NCI-H187 (cell line): ENCODE results near the gene NIT1.
A peak's percentile ranks its signal among the peaks of the same experiment; 100 is the strongest.

Source experiments
- DNase-seq, 2 experiments: peaks; one replicate each; lab custom pipeline; 2025; lab: John Stamatoyannopoulos, UW

The NIT1 gene, protein sequence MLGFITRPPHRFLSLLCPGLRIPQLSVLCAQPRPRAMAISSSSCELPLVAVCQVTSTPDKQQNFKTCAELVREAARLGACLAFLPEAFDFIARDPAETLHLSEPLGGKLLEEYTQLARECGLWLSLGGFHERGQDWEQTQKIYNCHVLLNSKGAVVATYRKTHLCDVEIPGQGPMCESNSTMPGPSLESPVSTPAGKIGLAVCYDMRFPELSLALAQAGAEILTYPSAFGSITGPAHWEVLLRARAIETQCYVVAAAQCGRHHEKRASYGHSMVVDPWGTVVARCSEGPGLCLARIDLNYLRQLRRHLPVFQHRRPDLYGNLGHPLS

DNA sequence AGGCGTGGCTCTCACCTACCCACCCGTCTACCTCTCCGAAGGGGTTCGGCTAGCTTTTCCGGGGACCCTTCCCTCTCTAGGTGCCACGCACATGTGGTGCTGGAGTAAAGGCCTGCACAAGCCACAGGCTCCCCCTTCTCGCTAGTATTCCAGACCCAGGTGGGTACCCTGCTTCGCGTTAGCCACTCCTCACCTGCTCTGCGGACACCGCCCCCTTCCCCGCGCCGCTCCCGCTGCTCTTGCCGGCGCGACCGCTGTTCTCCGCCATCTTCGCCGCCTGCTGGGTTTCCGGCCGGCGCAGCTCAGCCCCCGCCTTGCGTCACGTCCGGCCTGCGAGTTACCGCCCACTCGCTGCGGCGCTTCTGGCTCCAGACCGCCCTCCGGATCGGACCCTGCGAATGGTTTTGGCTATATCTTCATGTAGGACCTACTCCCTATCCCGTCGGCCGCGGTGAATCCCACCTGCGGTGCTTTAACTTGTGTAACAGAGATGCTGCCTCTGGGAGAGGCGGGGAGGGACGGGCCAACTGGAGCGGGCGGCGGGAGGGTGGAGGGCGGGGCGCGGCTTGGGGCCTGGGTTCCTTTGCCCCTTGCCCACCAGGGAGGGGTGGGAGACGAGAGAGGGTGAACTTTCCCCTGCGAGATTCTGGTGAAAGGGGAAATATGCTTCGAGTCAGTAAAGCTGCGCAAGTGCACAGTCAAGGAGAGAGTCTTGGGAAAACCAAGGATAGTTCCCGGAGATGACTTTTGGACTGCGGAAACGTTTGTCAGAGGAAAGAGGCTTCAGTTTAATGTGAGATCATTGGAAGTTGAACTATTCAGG, at the start of gene NIT1, which contains the start of gene PFDN2:
TSS of gene NIT1 (plus strand) at position 347 of the 823 bp plus-strand sequence. CDS start at position 419, 72 bp downstream.
TSS of gene PFDN2 (minus strand) at position 279 of the 823 bp plus-strand sequence. CDS start at position 268, 11 bp downstream.
- DNase-seq = peak; percentile 82 to 96

DNA sequence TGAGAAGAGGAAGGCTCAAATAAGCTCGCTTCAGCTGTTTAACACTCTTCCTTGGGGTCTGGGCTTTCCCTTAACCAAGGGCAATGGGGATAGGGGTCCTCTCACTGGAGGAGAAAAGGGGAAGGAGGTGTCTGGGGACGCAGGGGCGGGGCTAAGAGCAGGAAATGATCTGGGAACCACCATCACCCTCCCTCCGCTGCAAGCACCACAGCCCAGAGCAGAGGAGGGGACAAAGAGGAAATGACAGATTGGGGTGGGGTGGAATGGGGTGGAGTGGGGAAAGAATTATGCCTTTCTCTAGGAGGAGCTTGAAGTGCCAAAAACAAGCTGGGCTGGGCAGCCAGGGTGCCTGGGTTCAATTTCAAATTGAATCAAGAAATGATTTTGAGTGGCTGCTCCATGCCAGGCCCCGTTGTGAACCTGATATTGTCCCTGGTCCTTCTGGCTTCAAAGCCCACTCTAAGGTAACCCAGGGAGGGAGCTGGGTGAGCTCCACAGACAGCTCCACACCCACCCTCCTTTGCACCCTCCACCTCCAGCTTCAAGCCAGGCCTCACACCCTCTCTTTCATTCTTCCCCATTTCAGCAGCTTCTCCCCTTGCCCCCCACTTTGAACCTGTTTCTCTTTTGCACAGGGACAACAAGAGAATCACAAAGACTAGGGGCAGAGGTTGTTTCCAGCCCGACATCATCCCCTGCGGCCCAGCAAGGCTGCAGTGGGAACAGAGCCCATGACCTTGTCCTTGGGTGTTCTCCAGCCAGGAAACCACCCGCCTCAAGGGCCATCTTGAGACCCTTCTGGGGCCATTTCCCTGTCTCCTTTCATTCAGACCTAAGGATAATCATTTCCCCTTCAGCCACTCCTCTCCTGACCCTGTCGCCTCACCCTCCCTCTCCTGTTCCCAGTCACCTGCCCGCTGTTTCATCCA, 49.3 kb upstream of the NIT1 start:
- no peak for DNase-seq

DNA sequence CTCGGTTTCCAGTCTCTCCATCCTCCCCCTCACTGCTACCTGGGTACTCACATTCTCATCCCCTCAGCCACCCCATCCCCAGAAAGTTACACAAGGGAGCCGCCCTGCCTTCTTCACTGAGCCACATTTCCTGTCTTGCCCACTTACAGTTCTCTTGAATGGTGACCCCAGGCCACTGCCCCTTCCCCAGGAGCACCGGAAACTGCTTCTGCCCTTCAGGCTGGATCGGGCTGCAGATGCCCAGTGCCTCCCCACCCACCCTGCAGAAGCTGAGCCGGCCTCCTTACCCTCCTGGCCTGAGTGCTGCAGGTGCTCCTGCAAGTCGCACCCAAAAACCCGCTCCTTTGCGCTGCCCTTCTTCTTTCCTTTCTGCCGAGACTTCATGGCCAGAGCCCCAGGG, 48.7 kb upstream of the NIT1 start:
- no peak for DNase-seq

DNA sequence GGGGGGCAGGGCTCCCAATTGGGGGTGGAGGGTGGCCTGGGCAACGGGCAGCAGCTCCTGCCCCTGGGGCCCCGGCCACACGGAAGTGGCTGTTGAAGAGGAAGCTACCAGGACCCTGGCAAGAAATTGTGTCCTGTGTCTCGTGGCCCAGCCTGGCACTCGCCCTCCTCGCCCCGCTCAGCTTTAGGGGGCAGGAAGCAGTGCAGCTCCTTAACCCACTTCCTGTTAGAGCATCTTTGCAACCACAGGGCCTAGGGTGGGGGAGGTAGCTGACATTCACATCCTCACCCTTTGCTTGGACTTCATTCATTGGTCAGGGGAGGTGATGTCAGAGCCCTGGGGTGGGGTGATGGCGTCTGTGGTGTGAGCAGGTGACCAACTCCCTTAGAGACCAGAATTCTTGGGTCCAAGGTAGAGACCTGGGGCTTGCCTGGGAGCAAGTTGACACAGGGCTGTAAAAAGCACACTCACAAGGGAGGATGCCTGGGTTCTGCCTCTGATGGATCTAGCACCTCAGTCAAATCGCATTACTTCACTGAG, 48.1 kb upstream of the NIT1 start, which contains the start of gene ARHGAP30:
TSS of gene ARHGAP30 (minus strand) at position 161 of the 540 bp plus-strand sequence. CDS start 267 bp downstream, outside the sequence.
- no peak for DNase-seq

DNA sequence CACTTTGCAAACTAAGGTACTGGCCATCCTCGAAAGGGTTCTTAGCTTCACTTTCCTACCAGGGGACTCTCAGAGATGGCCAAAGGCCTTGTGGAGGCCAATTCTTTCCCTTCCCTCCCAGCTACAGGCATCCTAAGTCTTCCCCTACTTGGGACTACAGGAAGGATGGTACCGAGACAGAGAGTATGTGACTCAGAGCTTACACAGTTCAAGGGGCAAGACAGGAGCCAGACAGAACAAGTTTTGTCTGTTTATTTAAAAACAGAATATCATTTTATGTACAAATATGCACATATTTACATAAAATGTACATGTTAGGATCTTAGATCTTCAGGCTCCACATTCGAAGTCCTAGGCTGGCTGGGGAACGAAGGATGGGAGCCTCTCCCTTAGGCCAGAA, 47.1 kb upstream of the NIT1 start:
- DNase-seq = no peak

DNA sequence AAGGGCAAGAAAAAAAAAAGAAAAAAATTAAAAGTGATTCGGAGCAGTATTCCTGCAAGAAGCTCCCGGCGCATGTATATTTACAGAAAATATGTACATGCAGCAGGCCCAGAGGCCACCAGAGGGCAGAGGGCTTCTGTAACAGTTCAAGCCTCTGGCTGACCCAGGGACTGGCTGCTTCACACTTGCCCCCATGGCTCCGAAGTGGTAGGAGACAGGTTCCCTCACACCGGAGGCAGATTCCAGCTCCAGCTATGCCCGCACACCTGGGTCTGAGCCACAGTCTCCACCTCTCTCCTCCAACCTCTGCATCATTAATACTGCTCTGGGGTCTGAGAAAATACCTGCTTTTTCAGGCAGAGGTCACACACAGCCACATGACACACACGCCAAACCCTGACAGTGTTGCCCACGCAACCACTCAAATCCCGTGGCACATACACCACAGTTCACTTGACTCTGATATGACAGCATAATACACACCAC, 46.0 kb upstream of the NIT1 start:
- no peak for DNase-seq

DNA sequence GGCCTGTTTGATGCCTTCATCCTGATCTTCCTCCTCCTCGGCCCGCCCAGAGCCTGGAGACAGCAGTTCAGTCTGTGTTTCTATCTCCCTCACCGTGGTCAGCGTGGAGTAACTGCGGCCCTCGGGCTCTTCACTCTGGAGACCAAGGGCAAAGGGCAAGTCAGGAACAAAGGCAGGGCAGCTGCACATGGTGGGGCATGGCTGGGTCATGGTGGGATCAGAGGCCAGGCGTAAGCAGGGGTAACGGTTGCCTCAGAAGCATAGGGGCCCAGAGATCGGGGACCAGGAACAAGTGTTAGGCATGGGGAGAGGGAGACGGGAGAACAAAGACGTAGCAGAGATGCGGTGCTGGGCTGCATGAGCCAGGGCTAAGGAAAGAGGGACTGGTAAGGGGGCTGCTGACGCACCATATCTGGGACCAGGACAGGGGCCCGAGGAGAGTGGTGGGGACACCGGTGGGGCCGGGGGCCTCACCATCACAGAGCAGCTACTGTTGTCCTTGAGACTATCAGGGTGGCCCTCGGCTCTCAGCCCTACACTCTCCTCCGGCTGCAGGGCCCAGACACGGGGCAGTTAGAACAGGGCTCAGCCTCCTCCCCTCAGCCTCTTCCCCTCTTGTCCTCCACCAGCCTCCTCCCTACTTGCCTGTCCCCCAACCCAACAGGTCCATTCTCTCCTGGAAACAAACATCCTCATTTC, 45.0 kb upstream of the NIT1 start:
- DNase-seq = no peak

DNA sequence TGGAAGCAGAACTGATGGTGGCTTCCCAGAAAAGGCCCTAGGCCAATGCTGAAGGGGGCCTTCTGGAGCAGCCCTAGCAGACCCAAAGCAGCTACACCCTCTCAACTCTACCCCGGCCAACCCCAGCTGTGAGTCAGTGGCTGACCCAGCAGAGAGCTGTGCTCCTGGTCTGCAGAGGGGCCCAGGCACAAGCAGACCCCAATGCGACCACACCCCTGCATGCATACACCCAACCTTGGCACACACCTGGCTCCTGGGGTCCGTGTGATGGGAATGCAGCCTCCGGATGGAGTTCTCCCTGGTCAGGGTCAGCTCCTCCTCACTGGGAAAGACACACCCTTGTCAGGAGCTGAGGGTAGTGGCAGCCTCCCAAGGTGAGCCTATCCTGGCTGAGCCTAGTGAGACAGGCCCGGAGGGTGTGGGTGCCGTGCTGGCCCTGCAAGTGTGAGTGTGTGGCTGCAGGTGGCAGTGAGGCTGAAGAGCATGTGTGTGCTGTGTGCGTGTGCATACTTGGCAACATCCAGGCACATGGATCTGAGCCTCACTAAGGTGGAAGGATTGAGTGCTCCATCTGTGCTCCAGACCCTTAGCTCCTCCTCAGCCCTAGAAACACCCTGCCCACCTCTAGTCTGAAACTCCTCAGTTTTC, 44.3 kb upstream of the NIT1 start:
- DNase-seq = no peak

DNA sequence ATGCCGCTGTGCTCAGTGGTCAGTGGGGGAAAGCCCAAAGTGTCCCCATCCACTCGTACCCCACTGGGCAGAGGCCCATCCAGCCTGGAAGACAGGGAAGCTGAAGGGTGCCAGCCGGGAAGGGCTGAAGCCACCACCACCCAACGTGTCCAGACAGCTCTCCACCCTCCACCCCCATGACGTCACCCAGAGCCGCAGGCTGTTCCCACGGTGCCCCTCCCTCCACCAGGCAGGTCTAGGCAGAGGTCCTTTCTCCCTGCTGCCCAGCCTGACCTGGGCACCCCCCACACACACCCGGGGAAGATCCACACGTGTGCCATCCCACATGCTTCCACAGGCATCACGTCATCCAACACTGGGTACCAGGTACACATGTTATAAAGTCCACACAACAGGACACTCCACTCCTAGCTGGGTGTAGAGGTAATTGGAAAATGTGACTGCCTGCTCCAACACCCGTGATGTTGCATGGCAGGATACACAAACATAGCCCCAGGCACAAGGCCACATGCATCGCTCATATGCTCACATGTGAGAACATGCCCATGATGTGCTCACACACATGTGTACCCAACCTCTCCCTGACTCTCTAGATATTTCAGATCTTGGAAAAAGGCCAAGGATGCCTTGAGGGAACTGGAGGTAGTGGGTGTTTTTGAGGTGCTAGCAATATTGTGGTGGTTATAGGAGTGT, 43.1 kb upstream of the NIT1 start:
- DNase-seq = no peak

DNA sequence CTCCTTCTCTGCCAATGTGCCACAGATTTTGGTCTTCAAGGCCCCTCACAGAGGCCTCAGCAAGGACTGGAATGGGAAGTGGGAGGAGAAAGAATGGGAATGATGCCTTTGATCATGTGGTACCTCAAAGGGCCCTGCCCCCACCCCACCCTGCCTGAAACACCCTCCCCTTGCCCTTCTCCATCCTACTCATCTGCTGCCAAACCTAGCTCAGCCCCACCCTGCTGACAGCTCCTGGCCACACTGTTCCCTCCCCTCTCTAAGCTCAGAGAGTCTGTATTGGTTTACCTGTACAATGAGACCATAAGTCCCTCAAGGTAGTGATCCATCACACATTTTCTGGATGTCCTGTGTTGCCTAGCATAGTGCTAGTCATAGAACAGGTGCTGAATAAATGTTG, 41.5 kb upstream of the NIT1 start:
- no peak for DNase-seq

DNA sequence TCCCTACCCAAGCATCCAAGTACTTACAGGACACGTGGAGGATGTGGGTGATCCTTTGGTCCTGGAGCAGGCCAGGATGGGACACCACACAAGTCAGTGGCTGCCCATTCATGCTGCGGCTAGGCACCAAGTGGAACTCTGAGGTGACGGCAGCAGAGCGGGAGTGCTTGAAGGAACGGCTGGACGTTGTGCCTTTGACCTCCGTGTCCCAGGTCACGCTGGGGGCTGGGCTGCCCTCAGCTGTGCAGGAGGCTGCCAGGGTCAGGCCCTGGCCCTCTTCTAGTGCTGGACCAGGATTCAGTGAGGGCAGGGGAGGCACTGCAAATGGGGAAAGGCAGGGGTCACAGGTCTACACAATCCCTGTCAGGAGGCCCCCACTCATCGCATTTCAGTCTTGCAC, 40.5 kb upstream of the NIT1 start:
- no peak for DNase-seq

DNA sequence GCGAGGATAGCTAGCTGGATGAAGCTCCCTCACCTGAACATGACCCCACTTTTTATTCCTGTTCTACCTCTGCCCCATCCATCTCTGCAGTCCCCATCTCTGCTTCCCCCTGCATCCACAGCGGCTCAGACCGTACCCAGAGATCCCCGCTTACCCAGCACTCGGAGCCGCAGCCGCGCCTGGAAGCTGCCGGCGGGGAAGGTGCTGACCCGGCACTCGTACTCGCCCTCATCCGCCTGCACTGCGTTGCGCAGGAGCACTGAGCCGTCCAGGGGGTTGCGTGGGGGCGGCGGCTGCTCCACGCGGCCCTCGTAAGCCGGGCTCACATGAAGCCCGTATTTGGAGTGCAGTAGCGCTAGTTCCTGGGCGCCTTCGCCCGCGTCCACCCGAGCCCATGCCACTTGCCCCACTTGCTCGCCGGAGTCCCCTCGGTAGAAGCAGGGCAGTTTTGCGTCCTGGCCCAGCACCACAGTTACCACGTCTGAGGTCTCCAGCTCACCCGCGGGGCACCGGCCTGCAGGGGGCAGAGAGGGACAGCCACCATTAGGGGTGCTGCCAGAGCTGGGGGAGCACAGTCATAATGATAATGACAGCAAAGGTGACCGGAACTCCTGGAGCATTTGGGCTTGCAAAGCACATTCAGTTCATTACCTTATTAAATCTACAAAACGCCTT, 38.3 kb upstream of the NIT1 start:
- DNase-seq = no peak

DNA sequence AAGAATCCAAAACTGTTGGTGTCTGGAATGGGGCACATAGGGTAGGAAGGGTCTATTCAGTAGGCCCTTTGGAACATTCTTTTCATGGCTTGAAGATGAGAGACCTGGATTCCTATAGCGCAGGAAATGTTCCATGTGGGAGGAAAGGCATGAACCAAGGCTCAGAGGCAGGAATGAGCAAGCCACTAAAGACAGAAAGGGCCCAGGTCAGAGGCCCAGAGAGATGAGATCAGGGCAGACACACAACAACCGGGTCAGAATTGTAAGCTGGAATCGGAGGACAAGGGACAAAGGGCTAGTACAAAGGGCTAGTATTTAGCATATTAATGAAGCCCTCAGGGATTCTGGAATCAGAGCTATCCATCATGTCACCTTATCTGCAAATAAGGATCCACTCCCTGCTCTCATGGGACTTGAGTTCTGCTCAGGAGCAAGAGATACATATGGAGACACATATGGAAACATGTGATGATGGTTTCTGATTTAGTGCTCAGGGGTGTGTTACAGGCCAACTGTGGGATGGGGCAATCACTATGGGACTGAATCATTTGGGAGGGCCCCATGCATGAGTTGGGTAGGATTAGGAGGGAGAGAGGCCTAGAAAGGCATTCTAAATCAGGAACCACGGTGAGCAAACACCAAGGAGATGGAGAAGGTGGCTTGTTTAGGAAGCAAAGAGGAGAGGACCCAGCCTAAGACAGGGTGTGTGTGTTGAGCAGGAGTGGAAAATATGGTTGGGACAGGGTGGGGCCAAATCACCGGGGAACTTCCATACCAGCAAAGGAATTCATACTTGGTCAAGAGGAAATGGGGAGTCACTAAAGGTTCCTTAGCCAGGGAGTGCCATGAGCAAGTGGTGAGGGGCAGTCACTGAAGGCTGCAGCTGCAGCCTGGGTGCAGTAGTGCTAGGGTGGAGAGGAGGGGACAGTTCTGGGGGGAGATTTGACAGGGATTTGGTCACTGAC, 37.2 kb upstream of the NIT1 start:
- no peak for DNase-seq

DNA sequence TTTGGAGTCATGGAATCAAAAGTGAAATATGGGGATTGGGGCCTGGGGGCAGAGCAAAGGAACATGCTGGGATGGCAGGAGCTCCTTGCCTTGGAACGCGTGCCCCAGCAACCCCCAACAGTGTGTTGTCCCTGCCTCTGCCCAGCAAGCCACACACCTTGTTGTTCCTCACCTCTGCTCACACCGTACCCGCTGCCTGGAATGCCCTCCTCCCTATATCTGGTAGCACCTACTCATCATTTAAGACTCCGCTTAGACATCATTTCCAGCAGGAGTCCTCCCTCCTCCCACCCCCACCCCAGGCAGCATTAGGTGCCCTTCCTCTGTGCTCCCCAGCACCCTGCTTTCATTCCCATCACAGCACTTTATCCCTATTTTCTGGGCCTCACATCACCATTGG, 36.4 kb upstream of the NIT1 start:
- DNase-seq = no peak

DNA sequence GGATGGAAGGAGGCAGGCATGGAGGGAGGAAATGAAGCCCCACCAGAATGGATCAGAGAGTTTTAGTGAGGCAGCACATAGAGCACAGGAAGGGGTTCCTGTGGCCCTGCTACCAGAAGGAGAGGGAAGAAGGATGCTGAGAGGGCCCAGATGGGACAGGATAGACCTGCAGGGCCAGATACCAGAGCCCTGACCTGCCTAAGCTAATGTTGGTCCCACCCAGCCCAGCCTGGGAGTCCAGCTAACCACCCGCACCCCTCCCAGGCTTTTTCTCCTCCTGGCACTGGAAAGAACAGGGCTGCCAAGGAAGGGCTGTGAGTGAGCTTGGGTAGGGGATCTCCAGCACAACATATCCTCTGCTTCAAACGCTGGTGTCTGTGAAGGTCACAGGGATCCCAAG, 35.4 kb upstream of the NIT1 start:
- DNase-seq = no peak

DNA sequence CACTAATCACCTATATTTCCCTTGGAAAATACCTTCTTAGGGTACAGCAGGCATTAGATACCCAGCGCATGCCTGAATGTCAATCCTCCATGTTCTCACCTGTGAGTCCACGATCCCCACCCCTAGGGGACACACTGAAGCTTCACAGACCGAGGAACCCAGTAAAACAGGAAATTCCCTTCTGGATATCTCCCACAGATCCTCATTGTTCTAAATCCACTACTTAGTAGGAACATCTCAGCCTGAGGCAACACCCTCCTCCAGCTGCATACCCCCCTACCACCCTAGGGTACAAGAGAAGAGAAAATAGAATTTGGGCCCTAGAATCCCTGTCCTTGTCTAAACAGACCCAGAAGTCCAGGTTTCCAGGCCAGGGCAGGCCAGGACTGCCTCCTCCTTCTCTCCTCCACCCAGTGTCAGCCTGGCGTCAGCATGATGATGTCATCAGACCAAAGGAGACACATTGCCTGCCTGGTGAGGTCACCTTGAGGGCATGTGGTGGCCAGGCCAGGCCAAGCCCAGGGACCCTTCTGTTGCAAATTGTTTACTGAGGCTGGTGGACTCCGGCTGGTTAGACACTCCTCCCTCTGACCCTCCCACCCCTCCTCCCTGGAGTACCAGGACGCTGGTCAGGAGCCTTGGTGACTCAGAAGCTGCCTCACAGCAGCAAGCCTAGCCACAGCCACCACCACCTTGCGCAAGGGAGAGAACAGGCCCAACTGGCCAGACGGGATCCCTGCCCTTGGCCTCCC, 34.7 kb upstream of the NIT1 start:
- DNase-seq = no peak
